ENCODE results near the gene DPYD.

The DPYD gene

DNA sequence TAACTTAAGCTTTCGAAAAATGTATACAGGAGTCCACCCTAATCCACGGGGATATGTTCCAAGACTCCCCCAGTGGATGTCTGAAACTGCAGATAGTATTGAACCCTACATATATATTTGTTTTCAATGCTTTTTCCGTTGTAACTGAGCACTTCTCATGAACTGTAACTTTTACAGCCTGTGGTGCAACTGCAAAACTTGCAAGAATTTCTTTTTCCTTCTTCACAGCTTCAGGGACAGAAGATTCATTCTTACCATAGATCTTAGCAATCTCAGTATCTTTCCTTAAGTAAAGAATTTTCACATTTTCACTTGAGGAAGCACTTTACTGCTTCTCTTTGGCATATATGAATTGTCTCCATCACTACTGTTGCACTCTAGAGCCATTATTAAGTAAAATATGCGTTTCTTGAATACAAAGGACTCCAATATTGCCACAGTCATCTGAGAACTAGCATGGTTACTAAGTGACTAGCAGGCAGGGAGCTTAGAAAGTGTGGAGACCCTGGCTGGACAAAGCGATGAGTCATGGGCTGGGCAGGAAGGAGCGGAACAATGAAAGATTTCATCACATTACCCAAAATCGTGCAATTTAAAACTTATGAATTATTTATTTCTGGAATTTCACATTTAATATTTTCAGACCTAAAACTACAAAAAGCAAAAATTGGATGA is 14.1 kb downstream of the DPYD start:
- Histone ChIP-seq H3K4me1 (ENCODE audit: insufficient read depth, insufficient read length) (no peaks in the 10 kb centered on the region), H3K27me3 (ENCODE audit: insufficient read depth, insufficient read length) (no peaks in the 10 kb centered on the region), H3K9ac (ENCODE audit: insufficient read length, low read depth) (no peak overlapping the region), H3K4me3 (ENCODE audit: insufficient read length, low read depth) (no peak overlapping the region), H3K36me3 (ENCODE audit: insufficient read depth, insufficient read length, low read length) (no peaks in the 10 kb centered on the region), H3K9me3 (ENCODE audit: insufficient read depth, low read length) (no peaks in the 10 kb centered on the region)
- TF ChIP-seq YY1 (IDR thresholded peaks at IDR 0.05; ENCODE audit: insufficient read depth, insufficient read length) = no peak
- TF ChIP-seq ZNF274 (IDR thresholded peaks at IDR 0.05; ENCODE audit: low read depth, low read length) = no peak
- TF ChIP-seq SUZ12 (IDR thresholded peaks at IDR 0.05; ENCODE audit: extremely low read depth, insufficient read depth, insufficient read length) = no peak
- DNase-seq (ENCODE audit: low read depth, low spot score) = no peak

- H3K36me3 ChIP-seq (ENCODE audit: insufficient read depth, insufficient read length, low read length) = no peaks in the 10 kb centered on the region
- H3K27me3 ChIP-seq (ENCODE audit: insufficient read depth, insufficient read length) = no peaks in the 10 kb centered on the region
- no peaks in the 10 kb centered on the region for H3K9me3 ChIP-seq (ENCODE audit: insufficient read depth, low read length)
- TF ChIP-seq YY1 (IDR thresholded peaks at IDR 0.05; ENCODE audit: insufficient read depth, insufficient read length) (no peak), ZNF274 (IDR thresholded peaks at IDR 0.05; ENCODE audit: low read depth, low read length) (no peak), SUZ12 (IDR thresholded peaks at IDR 0.05; ENCODE audit: extremely low read depth, insufficient read depth, insufficient read length) (no peak)
- no peak overlapping the region for H3K9ac ChIP-seq (ENCODE audit: insufficient read length, low read depth)
- DNase-seq (ENCODE audit: low read depth, low spot score) = no peak
- H3K4me1 ChIP-seq (ENCODE audit: insufficient read depth, insufficient read length) = no peaks in the 10 kb centered on the region
- H3K4me3 ChIP-seq (ENCODE audit: insufficient read length, low read depth) = no peak overlapping the region
These were observed 15.5 kb downstream of the DPYD start for GRCh38 chr1:97905141-97905940.

DNA sequence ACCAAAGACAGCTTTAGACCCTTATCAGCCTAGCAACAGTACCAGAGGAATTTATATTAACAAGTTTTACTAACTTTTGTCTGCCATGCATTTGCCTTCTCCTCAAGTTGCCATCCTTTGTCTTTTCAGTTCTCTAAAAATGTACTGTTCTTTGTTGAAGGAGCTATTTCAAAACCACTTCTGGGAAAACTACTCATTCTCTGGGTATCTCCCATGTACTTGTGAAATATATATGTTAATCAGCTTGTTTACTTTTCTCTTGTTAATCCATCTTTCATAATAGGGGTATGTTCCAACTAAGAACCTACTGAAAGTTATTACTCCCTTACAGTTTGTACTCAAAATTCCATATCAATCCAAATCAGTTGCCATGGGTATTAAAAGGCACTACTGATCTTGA is 16.3 kb downstream of the DPYD start:
- Histone ChIP-seq H3K36me3 (ENCODE audit: insufficient read depth, insufficient read length, low read length) (no peaks in the 10 kb centered on the region), H3K9ac (ENCODE audit: insufficient read length, low read depth) (no peak overlapping the region), H3K4me3 (ENCODE audit: insufficient read length, low read depth) (no peak overlapping the region), H3K9me3 (ENCODE audit: insufficient read depth, low read length) (no peaks in the 10 kb centered on the region), H3K4me1 (ENCODE audit: insufficient read depth, insufficient read length) (no peaks in the 10 kb centered on the region), H3K27me3 (ENCODE audit: insufficient read depth, insufficient read length) (no peaks in the 10 kb centered on the region)
- TF ChIP-seq ZNF274 (IDR thresholded peaks at IDR 0.05; ENCODE audit: low read depth, low read length) = no peak
- no peak for TF ChIP-seq SUZ12 (IDR thresholded peaks at IDR 0.05; ENCODE audit: extremely low read depth, insufficient read depth, insufficient read length)
- no peak for TF ChIP-seq YY1 (IDR thresholded peaks at IDR 0.05; ENCODE audit: insufficient read depth, insufficient read length)
- no peak for DNase-seq (ENCODE audit: low read depth, low spot score)

GRCh38 chr1:97903626-97904025 is 17.2 kb downstream of the DPYD start:
- Histone ChIP-seq H3K9me3 (ENCODE audit: insufficient read depth, low read length) (no peaks in the 10 kb centered on the region), H3K36me3 (ENCODE audit: insufficient read depth, insufficient read length, low read length) (no peaks in the 10 kb centered on the region), H3K27me3 (ENCODE audit: insufficient read depth, insufficient read length) (no peaks in the 10 kb centered on the region), H3K4me3 (ENCODE audit: insufficient read length, low read depth) (no peak overlapping the region), H3K9ac (ENCODE audit: insufficient read length, low read depth) (no peak overlapping the region), H3K4me1 (ENCODE audit: insufficient read depth, insufficient read length) (no peaks in the 10 kb centered on the region)
- no peak for TF ChIP-seq SUZ12 (IDR thresholded peaks at IDR 0.05; ENCODE audit: extremely low read depth, insufficient read depth, insufficient read length)
- DNase-seq (ENCODE audit: low read depth, low spot score) = no peak

- 0 out of 2 replicates have a peak, but pooled peaks cover 6% of the 10 kb centered on the region for H3K9me3 ChIP-seq (ENCODE audit: insufficient read depth, low read length)
- H3K36me3 ChIP-seq (ENCODE audit: insufficient read depth, insufficient read length, low read length) = no peaks in the 10 kb centered on the region
- DNase-seq (ENCODE audit: low read depth, low spot score) = no peak
- no peak overlapping the region for H3K9ac ChIP-seq (ENCODE audit: insufficient read length, low read depth)
- no peaks in the 10 kb centered on the region for H3K4me1 ChIP-seq (ENCODE audit: insufficient read depth, insufficient read length)
- no peaks in the 10 kb centered on the region for H3K27me3 ChIP-seq (ENCODE audit: insufficient read depth, insufficient read length)
- H3K4me3 ChIP-seq (ENCODE audit: insufficient read length, low read depth) = no peak overlapping the region
- TF ChIP-seq YY1 (IDR thresholded peaks at IDR 0.05; ENCODE audit: insufficient read depth, insufficient read length) (no peak), SUZ12 (IDR thresholded peaks at IDR 0.05; ENCODE audit: extremely low read depth, insufficient read depth, insufficient read length) (no peak), ZNF274 (IDR thresholded peaks at IDR 0.05; ENCODE audit: low read depth, low read length) (no peak)
These were observed 18.8 kb downstream of the DPYD start for GRCh38 chr1:97902067-97902466.

DNA sequence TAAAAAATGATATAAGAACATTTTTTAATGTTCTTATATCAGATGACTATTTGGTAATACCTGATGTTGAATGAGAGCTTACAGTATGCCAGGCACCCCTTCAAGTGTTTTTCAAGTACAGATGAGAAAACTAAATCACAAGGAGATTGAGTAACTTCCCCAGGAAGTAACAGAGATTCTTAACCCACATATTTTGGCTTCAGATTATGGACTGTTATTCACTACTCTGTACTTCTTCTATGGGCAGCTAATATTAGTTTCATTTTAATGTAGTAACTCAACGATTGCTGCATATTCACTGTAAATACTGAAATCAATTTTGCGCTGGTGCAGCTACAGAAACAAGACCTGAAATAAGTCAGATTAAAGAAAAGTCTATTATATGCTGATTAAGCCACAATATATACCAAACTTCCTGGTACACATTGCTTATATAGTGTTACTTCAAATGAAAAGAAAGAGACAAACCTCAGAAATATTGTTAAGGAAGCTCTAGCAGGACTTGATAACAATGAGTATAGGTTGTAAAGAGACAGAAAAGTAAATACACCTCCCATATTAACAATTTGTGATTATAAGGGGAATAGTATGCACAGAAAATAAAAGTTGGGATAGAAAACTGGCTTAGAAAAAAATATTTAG is 19.7 kb downstream of the DPYD start:
- Histone ChIP-seq H3K4me1 (ENCODE audit: insufficient read depth, insufficient read length) (no peaks in the 10 kb centered on the region), H3K4me3 (ENCODE audit: insufficient read length, low read depth) (no peak overlapping the region), H3K9me3 (ENCODE audit: insufficient read depth, low read length) (0 out of 2 replicates have a peak, but pooled peaks cover 6% of the 10 kb centered on the region), H3K27me3 (ENCODE audit: insufficient read depth, insufficient read length) (no peaks in the 10 kb centered on the region), H3K9ac (ENCODE audit: insufficient read length, low read depth) (no peak overlapping the region), H3K36me3 (ENCODE audit: insufficient read depth, insufficient read length, low read length) (no peaks in the 10 kb centered on the region)
- DNase-seq (ENCODE audit: low read depth, low spot score) = no peak
- TF ChIP-seq SUZ12 (IDR thresholded peaks at IDR 0.05; ENCODE audit: extremely low read depth, insufficient read depth, insufficient read length) (no peak), YY1 (IDR thresholded peaks at IDR 0.05; ENCODE audit: insufficient read depth, insufficient read length) (no peak), ZNF274 (IDR thresholded peaks at IDR 0.05; ENCODE audit: low read depth, low read length) (no peak)

GRCh38 chr1:97898948-97899347 is 21.9 kb downstream of the DPYD start:
- H3K27me3 ChIP-seq (ENCODE audit: insufficient read depth, insufficient read length) = no peaks in the 10 kb centered on the region
- no peak overlapping the region for H3K4me3 ChIP-seq (ENCODE audit: insufficient read length, low read depth)
- H3K9me3 ChIP-seq (ENCODE audit: insufficient read depth, low read length) = 0 out of 2 replicates have a peak, but pooled peaks cover 6% of the 10 kb centered on the region
- H3K9ac ChIP-seq (ENCODE audit: insufficient read length, low read depth) = no peak overlapping the region
- no peaks in the 10 kb centered on the region for H3K36me3 ChIP-seq (ENCODE audit: insufficient read depth, insufficient read length, low read length)
- no peak for DNase-seq (ENCODE audit: low read depth, low spot score)
- no peak for TF ChIP-seq SUZ12 (IDR thresholded peaks at IDR 0.05; ENCODE audit: extremely low read depth, insufficient read depth, insufficient read length)
- TF ChIP-seq YY1 (IDR thresholded peaks at IDR 0.05; ENCODE audit: insufficient read depth, insufficient read length) = no peak
- no peaks in the 10 kb centered on the region for H3K4me1 ChIP-seq (ENCODE audit: insufficient read depth, insufficient read length)
